Islet precursor cell (in vitro differentiated cells): ENCODE measurements around the gene UBE2A.

ENCODE experiments used
- DNase-seq: peaks from one replicate; pipeline ENCODE4 v3.0.0-alpha.2; 2018

The UBE2A gene

DNA sequence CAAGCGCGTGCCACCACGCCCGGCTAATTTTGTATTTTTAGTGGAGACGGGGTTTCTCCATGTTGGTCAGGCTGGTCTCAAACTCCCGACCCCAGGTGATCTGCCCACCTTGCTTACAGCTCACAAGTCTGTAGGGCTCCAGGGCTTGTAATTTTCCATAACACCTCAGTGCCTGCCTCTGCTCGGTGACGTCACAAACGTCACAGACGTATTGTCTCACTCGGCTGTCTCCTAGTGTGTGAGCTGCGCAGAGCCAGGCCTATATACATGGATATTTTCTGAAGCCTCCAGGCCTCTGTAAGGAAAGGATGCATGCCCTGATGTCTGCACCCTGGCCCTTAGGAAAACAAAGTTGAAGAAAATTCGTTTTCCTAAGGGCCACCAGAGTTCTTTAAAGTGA is 40.4 kb downstream of the UBE2A start:
- DNase-seq: no peak

DNA sequence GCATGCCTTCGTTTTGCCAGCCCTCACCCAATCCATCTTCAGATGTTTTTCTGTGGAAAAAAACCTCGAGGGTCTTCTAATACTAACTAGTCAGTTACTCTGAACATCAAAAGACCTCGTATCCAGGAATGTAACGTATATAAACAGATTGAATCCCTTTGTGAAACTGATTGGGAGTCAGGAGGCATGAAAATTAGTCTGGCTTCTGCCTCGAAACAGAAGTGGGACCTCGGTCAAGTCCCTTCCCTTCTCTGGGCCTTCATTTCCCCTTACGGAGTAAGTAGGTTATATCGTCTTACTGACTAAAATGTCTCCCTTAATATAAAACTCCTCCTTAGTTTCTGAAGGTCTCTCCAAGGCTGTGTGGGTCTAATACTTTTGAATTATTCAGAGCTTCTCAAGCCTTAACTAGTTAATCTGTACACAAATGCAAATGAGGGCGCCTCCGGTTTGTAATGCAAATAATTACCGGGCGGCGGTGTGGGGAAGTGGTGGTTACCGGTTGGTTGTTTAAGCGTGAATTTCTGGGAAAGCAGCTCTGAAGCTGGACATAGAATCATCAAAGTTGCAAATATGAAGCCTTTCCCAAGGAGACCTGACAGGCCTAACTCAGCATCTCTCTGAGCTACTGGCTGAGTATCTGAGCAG is 43.3 kb downstream of the UBE2A start:
- no peak for DNase-seq

DNA sequence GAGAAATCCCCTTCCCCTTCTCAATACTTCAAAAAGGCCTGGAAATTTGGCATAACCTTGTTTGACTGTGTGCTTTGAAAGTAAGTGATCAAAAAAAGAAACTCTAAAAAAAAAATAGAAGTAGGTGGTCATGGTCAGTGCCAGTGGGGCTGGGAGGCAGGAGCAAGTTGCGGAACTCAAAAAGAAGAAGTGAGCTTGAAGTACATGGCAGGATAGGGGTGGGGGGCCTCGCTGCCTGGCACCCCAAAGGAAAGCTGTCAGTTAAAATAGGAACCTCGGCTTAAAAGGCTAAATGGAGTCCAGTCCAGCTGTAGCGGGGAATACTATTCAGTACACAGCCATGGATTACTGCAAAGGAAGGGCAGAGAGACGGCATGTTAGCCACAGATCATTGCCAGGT is 44.1 kb downstream of the UBE2A start:
- DNase-seq: no peak

DNA sequence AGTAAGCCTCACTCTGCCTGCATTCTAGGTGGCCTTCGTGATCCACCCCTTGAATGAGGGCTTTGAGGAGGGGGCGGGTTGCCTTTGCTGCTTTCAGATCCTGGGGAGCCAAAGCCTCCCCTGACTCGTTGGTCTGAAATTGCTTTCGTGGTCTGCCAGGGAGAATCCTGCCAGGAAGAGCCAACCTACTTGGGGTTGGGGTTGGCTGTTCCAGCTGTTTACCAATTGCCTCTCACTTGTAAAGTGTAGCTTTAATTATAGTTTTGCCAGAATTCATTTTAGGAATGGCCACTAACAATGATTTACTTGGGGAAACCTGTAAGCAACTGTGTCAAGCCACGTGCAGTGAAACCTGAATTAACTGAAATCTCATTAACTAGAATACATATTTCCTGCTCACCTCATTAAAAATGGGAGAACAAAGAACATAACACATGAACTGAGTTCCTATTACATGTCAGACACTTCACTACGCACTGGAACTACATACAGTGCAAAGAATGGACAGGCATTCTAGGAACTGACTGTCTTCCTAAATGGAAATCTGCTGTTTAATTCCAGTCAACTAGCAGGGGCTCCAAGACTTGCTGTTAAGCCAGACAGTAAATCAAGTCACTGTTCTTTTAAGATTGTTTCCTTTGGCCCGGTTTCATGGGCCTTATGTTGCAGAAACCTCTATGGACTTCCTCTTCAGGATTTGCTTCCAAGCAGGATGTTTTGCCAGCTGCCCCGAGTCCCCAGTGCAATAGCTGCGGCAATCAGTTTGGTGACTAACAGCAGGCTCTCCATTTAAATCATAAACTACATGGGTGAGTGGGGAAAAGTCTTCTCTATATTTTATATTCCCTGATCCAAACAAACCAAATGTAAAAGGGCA is 48.2 kb downstream of the UBE2A start:
- DNase-seq: no peak

DNA sequence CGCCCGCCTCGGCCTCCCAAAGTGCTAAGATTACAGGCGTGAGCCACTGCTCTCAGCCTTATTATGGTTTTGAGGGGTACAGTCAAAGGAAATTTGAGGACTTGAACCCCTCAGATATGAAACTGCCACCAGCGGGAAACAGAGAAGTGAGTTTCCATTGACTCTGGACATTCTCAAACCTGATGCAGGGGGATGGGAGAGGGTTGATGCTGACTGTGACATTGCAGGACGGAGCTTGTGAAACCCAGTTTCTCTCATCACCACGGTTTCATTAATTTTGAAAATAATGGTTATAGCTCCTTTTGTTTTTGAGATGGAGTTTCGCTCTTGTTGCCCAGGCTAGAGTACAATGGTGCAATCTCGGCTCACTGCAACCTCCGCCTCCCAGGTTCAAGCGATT is 50.1 kb downstream of the UBE2A start:
- no peak for DNase-seq

DNA sequence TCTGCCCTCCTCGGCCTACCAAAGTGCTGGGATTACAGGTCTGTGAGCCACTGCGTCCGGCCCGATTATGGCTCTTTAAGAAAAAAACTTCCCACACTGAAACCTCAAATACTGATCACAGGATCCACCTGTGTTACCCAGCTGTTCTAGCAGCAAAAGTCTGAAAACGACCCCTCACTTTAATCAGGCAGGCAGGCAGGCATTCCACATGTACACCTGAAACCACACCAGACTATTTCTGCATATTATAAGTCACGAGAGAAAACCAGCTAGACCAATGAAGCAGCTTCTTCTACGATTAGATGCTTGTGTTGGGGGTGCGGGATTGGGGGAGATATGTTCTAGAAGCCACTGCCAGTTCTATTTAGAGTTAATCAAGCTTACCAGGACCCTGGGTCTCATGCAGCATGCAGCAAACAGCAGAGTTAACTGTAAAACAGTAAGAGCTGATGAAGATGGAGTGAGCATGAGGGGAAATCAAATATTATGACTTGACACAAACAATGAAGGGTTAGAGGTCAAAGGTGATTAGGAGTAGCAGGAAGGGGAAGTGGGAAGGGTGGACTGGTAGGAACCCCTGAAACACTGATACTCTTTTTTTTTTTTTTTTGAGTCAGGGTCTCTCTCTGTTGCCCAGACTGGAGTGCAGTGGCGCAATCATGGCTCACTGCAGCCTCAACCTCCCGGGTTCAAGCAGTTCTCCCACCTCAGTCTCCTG is 50.7 kb downstream of the UBE2A start:
- DNase-seq: no peak

DNA sequence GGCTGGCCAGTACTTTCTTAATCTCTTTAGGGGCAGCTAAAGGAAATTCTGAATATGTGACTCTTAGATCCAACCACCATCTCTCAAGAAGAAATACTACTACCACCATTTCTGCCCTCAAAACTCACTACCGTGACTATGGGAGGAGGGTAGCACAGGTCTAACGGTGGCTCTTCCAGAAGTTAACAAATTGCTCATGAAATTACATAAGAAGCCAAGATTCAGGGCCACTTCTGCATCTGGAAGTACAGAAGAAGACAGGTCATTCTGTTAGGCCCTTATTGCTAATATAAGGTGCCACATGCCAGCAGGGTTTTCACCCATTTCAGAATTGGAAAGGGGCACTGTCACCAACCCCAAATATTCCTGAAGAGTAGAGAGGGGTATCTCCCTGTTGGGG is 51.5 kb downstream of the UBE2A start:
- no peak for DNase-seq
